Midbrain (tissue), 1 donor: ENCODE data around the gene GSTO2.

ENCODE experiments used
- DNase-seq: peaks from one replicate; lab custom pipeline; 2025; lab: John Stamatoyannopoulos, UW

Gene GSTO2

DNA sequence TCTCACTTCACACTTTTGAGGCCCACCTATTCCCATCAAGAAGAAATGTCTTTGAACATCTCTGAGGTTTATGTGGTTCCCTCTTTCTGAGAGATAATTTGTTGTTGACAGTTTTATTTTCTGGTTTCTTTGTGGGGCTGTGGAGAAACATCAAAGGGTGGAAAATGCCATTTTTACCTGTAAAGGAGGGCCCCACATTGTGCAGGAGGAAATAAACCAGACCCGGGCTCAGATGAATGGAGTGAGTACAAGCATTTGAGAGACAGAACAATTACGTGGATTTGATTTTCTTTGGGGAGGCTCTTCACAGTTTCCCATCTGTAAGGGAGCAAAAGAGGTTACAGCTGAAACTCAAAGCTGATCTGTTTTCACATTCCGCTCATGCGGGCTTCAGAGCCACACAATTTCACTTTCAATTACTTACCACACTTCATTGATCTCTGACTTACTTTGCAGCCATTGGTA is 39.5 kb downstream of the GSTO2 start:
- DNase-seq, result no peak

DNA sequence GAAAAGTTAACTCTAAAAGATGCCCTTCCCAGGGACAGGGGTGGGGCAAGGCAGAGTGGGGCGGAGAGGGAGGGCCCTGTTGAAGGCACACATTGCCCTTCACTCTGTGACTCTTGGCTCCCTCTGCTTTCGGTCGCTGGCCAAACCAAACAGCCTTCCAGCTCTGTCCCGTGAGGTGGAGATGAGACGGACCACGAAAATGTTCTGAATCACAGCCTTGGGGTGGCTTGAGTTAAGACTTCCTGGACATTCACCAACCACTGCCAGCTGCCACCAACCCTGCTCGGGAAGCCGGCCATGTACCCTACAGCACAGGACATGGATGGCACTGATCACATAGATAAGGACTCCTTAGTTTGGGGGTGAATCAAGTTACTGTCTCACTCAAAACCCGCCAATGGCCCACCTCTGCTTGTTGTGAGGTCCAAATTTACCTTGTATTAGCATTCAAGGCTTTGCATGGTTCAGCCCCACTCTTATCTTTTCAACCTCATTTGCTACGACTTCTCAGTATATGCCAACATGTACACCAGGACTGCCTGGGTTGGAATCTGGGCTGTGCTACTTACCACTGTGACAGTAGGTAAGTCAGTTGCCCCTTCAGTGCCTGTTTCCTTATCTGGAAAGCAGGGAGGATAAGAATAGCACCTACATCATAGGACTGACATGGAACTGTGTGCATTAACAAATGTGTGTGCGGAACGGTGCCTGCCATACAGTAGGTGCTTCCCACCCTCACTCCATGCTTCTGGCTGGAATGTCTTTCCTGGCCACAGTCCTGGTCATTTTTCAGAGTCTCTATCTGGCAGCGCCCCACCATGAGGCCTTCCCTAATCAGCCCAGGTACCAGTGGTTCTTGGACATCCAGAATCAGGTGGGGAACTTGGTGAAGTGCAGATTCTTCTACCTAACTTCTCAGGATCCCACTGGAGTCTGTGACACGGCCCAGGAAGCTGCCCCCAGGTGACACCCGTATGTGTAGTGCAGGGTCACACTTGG is 41.3 kb downstream of the GSTO2 start:
- DNase-seq, result no peak

DNA sequence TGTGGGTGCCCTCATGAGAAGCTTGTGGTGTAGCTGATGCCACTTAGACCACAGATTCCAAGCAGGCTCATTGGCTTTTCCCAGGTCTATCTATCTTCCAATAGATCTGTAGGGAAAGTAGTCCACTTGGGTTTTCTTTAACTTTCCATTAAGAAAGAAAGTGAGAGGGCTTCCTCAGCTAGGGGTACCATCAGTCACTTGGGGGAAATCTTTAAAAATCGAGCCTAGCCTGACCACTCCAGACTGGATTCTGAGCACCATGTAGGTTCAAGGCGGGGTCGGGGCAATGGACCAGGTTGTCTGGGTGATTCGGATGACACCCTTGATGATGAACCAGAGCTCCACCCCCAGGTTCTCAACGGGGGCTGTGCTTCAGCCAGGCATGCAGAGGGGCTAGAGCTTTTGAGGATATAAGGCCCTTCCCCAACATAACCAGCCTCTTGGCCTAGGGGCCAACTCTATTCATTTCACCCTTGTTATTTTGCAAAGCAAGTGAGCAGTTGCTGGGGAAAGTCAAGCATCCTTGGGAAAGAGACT is 42.3 kb downstream of the GSTO2 start:
- DNase-seq, result no peak

DNA sequence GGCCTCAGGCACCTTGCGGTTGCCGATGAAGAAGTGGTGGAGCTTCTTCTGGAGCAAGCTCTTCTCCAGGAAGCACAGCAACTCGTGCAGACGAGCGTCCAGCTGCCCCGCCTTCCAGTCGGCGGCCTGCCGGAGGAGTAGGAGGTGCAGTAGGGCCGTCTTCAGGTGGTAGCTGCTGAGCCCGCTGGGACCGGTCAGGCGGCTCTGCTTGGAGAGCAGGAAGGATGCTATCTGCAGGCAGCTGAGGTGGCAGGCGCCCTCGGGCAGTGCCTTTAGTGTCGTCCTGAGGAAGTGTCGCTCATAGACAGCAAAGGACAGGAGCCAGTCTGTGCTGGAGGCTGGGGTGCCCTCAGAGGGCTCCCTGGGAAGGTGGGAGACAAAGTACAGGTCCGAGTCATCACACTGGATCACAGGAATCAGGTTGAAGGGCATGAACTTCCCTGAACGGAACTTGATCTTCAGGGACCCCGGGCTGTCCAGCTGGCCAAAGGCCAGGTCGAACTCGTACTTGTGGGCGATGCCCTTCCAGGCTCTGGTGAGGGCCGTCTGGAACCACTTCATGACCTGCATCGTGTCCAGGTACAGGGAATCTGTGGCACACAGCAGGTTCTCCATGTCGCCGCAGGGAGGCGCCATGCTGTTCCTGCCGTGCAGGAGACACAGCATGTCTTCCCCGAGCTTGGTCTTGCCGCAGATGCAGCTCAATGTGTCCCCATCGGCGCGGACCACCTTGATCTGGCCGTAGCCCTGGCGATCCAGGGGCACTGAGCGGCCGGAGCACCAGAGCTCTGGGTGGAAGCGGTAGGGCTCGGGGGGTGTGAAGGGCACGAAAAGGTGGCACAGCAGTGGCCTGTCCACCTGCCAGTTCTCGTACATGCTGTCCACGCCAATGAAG is 45.9 kb downstream of the GSTO2 start:
- no peak for DNase-seq

DNA sequence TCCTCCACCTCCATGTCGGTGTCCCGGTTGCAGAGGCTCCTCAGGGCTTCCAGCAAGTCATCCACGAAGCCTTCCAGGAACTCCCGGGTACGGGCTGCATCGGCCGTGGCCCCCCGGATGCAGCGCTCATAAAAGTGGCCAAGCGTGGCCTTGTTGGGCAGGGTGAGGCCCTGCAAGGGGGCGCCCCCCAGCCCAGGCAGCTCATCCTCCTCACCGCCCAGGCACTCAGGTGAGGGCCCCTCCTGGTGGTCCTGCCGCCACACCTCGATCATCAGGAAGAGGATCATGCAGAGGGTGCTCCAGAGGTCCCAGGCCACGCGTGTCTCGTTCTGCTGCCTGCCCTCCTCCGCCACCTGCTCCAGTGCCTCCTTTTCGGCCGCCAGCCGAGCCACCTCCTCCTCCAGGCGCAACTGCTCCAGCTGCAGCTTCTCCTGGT is 46.5 kb downstream of the GSTO2 start:
- no peak for DNase-seq

DNA sequence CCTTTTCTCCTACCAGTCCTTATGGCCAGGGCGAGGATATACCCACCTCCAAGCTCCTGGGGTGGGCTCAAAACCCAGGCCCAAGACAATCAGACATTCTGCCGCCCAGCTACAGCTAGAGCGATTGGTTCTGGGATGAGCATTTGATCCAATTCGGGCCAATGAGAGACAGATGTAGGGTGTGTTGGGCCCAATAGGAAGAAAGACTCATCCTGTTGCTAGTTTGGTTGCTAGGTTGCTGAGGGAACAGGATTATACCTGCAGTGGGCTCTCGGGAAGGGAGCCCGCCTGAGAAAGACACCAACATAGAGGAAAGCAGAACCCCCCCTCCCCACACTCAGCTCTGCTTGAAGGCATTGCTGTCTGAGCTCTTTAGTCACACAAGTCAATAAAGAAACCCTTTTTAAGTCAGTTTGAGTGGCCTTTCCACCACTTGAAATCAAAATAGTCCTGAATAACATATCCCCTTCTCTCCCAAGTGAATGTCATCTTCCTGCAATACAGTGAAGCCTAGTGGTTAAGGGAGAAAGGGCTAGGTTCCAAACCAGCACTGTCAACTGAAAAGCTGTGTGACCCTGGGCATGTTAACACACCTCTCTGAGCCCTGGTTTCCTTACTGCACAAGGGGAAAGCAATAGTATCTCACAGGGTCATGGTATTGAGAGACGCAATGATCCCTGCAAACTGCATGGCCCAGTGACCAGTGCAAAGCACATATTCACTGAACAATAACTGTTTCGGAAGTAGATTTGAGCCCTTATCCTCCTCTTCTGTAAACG is 47.5 kb downstream of the GSTO2 start:
- no peak for DNase-seq

DNA sequence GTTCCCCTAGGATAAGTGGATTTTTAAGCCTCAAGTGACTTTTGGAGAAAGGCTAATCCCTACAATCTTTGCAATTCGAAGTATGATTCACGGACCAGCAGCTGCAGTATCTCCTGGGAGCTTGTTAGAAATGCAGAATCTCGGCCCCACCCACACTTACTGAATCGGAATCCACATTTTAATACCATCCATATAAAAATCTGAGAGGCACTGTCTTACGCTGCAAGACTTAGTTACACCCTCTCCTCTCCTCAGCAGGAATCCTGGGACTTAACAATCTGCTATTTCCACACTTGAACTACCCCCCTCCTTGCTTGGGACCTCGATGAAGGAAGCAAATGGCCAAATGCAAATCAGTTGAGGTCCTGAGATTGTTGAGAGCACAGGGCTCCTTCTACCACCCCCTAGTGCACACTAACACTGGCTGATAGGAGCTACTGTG is 48.3 kb downstream of the GSTO2 start:
- DNase-seq, result no peak

DNA sequence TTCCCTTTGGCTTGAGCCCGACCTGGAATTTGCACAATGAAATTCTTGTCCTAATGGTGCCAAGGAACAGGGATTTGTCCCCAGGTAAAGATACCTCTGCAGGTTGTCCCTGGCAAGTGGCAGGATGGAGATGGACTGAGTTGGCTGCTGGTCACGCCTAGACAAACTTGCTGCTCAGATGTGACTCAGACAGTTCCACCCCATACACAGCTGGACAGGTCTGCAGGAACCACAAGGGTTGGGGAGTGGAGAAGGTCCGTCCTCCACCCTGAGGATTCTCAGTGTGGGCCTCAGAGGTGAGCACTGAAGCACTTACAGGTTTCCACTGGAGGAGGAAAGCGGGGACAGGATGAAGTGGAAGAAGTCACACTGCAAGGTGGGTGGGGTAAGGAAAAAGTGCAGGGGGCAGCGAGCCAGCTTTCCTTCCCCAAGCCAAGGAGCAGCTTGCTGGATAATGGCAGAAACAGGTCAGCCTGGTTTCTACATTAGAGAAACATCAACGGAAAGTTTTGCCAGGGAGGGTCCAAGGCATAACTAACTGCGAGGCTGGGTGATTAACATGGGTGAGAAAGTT is 48.8 kb downstream of the GSTO2 start:
- DNase-seq, result no peak

DNA sequence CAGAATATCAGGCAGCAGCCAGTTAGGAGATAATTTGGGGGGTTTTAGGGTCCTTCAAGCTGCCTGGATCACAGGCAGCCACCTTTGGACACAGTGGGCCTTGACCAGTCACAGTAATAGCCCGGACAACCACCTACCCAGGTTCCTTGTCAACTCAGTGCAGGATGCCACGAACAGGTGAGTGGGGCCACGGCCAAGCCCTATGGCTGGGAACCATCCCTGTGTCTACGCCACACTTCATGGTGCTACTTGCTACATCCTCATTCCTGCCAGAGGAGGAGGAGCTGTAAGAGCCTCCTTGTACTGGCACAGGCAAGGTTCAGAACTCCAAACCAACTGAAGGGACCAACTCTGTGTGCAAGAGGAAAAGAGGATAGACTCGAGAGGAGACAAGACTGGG is 49.3 kb downstream of the GSTO2 start:
- DNase-seq, result no peak

DNA sequence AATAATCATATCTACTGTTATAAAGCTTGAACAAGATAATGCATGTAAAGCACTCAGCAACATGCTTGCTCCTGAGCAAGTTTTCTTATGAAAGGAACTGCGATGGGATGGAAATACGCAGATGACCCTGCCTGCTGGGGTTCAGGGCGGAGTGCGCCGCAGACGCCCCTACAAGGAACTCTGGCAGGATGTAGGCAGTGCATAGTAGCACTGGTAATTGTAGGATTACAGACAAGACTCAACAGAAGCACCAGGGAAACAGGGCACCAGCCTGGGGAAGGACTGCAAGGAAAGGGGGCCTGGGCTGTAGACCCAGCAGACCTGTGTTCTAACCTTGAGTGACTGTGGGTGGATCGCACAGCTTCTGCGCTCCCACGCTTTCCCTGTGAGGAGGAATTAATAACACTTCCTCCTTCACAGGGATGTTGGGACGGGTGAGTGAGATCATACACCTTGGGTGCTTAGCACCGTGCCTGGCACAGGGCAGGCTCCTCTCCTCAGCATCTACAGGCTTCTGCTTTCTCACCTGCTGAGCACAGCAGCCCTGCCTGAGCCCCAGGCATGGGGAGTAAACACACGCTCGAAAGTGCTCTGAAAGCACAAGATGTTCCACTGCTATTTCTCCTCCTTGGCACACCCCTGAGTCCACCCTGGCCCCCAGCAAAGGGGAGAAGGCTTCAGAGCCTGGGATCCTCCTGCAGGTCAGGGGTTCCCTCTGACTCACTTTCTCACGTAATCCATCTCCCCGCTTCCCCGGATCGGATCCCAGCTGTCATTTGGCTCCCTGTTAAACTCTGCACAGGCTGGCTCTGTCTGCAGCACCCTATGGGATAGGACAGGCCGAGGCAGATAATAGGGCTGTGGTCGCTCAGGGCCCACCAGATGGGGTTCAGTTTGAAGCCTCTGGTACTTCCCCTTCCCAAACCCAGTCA is 50.1 kb downstream of the GSTO2 start:
- no peak for DNase-seq

DNA sequence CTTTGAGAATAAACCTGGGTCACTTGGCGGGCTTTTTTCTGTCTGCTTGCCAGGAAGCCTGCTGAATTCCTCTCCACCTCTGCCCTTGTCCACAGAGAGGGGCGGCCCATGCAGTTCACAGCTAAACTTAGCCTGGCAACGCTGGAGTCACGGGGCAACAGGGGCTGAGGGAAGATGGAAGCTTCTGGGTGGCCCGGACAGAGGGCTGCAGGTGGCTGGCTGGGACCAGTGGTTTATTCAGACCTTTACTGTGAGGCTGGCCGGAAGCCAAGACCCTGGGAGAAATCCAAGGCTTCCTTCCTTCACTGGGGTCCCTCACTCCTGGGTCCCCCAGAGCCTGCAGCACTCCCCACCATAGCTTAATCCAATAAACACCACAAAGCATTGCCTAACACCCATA is 52.2 kb downstream of the GSTO2 start:
- DNase-seq, result no peak

DNA sequence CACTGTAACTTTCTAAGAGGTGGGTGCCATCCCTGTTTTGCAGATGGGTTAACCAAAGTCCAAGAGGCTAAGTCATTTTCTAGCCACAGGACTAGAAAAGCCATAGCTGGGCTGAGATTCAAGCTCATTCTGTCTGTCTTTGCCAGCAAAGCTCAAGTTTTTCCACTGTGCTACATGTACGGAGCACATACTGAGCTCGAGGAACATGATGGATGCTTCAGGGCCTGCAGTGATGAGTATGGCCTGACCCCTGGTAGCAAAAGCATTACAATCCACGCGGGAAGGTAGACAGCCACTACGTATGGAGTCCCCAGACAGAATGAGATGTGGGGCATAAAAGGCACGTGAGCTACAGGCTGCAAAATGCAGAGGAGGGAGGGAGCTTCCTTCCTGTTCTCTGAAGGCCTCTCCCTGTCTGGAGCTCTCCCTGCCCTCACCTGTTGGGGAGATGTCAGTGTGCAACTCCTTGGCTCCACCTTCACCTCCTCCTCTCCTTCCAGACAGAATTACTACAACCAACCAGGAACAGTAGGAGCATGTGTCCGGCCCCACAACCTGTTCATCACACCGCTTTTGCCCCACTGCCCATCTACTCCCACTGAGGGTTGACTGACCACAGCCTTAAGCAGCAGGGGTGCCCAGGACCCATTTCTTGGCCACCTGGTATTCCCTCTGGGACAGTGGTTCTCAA is 52.9 kb downstream of the GSTO2 start:
- no peak for DNase-seq

DNA sequence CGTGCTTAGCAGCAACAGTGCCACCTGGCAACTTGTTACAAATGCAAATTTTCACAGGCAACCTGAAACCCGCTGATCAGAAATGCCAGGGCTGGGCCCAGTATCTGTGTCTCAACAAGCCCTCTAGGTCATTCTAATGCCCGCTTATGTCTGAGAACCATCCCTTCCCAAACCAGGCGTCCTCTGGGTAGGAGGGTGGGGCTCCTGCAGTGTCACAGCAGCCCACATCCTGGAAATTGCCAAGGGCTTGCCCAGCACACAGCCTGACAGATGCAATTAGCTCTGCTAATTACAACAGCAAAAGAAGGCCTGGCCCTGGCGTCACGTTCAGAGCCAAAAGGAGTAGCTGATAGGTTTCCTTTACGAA is 53.4 kb downstream of the GSTO2 start:
- DNase-seq, result no peak

DNA sequence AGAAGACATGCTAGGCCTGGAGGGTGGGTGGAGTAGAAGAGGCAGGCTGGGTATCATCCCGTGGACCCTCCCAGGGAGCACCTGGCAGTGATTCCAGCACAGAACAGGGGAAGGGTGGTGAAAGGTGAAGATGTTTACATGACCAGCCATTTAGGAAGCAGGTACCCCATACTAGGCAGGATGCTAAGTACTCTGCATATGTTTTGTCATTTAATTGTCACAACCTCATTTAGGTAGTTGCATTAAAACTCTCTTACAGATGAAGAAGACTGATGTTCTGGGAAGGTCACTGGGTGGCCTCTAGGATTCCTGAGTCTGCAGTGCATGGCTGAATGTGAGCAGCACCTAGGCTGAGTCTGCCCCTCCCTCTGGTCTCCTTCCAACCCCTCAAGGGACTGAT is 54.1 kb downstream of the GSTO2 start:
- no peak for DNase-seq

DNA sequence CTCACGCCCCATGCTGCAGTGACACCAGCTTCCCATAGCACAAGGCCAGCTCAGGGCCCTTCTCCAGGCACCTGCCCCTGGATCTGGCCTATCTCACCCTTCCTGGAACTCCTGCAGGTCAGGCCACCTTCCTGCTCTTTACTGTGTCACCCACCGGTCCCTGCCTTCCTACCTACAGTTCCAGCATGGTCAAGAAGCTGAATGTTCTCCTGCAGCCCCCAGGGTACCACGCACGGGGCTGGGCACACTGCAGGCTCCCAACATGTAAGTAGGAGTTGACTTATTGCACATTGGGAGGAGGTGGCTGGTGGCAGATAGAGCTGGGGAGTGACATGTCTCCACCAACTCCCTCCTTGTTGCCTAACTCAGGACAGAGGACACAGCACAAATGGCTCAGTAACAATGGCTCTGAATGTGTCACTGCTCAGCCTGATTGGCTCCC is 54.8 kb downstream of the GSTO2 start:
- DNase-seq, result no peak

DNA sequence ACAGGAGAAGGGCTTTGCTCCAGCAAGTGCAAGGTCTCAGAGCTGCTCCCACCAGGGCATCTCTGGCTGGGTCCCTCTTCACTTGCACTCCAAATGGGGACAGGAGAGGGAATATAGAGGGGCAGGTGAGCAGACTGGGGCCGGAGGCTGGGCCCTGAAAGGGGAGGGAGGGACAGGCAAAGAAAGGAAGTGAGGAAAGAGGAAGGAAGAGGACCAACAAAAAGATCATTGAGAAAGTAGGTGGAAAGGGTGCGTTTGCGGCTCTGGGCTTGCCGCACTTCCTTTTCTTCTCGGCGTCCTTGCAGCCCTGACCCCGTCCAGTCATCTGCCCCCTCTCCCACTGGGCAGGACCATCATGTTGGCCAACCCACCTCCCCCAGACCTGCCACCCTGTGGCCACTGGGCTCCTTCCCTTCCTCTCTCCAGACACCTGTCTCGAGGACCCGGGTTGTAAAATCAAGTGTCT is 55.3 kb downstream of the GSTO2 start:
- DNase-seq, result no peak

DNA sequence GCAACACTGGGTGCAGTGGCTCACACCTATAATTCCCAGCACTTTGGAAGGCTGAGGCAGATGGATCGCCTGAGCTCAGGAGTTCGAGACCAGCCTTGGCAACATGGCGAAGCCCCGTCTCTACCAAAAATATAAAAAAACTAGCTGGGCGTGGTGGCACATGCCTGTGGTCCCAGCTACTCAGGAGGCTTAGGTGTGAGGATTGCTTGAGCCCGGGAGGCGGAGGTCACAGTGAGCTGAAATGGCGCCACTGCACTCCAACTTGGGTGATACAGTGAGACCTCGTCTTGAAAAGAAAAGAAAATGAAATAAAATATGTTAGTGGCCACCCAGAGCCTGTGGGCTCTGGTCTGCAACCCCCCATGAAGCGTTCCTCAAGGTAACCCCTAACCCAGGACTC is 55.9 kb downstream of the GSTO2 start:
- DNase-seq, result no peak

DNA sequence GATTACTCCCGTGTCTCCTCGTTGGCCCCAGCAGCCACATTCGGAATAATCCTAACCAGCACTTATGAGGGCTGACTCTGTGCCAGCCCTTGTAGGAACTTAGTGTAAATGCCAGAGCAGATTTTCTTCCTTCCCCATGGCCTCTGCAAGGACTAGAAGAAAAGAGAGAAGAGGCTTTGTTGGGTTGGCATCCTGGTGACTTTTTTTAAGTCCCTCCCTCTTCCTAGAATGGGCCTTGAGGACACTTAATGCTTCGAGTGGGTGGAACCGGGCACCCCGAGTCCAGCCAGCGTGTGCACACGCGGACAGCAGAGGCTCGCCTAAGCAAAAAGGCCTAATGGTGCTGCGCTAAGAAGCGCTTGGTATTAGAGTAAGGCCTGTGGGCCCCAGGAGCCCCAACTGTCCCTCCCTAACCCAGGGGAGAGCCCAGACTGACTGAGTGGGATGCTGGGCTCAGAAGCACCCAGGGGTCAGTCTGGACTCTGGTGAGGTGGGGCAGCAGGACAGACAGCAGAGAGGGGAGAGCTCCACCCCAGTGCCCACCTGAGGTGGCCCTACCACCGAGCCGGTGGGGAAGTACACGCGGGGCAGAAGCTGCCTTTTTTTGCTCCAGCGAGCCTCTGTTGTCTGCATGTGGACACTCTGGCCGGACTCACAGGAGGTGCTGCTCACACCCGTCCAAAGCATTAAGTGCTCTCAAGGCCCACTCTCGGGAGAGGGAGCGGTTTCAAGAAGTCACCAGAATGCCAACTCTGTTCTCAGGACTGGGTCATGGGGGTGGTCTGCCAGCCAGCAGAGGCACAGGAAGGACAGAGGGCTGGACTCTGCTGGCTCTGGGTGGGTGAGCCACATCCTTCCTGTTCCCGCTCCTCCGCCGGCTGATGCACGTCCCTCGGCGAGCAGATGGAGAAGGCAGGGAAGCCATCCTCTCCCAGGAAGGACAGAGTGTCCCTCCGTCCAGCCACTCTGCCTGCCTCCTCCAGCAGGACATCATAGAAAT is 56.8 kb downstream of the GSTO2 start:
- no peak for DNase-seq
